IMR-90 (cell line): ENCODE measurements around the gene SMIM29. TPM values are rescaled to one million over a fixed set of nuclear protein-coding genes. Genes with fewer than 3 reads are reported as not detected.
A peak's percentile ranks its signal among the peaks of the same experiment; 100 is the strongest.

ENCODE experiments used
- ATAC-seq: fragments of 200-7000 bp; cut with Tn5 transposase; 2 replicates; pipeline ENCODE4 v1.9.1; 2020; ENCODE audit warnings: low read depth, mild to moderate bottlenecking, moderate library complexity
- BruUV-seq: library from RNA; stranded (reverse); fragments of 400-500 nt; replicated peaks from 2 replicates; lab custom pipeline; 2021; lab: Mats Ljungman, UMichigan
- CTCF ChIA-PET: fragments of 300-600 bp; formaldehyde crosslinking; extraction: SDS; loops from one replicate; lab custom pipeline; 2021; ENCODE audit warnings: antibody characterized with exemption; lab: Yijun Ruan, JAX
- POLR2A ChIA-PET: fragments of 300-600 bp; sonication (Branson Sonifier 250); formaldehyde crosslinking; loops from one replicate; lab custom pipeline; 2022; ENCODE audit warnings: antibody characterized with exemption; ENCODE audit not compliant: unreplicated experiment; lab: Charles Lee
- DNase-seq: peaks from one replicate; pipeline ENCODE4 v3.0.0; 2013
- H2AFZ ChIP-seq: replicated peaks from 2 replicates; pipeline ENCODE3; 2013; ENCODE audit warnings: low read length, mild to moderate bottlenecking; ENCODE audit not compliant: poor library complexity
- H2AK5ac ChIP-seq: 2 replicates; pipeline ENCODE4 v1.6.1; 2013; ENCODE audit warnings: low read depth, low read length, inconsistent platforms
- H2AK9ac ChIP-seq: replicated peaks from 2 replicates; pipeline ENCODE3; 2013; ENCODE audit warnings: mild to moderate bottlenecking, low read depth, low read length, moderate library complexity; ENCODE audit not compliant: poor library complexity
- H2BK120ac ChIP-seq: 2 replicates; pipeline ENCODE4 v1.6.1; 2013; ENCODE audit warnings: low read depth, low read length, inconsistent platforms
- H2BK15ac ChIP-seq: 3 replicates; pipeline ENCODE4 v1.6.1; 2013; ENCODE audit warnings: low read depth, low read length, inconsistent platforms
- H2BK20ac ChIP-seq: 2 replicates; pipeline ENCODE4 v1.6.1; 2013; ENCODE audit warnings: low read depth, mild to moderate bottlenecking, inconsistent platforms, low read length, moderate library complexity
- H2BK5ac ChIP-seq: 2 replicates; pipeline ENCODE4 v1.6.1; 2013; ENCODE audit warnings: mild to moderate bottlenecking, low read depth, low read length, inconsistent platforms; ENCODE audit not compliant: poor library complexity, severe bottlenecking
- H3K14ac ChIP-seq: replicated peaks from 2 replicates; pipeline ENCODE4 v1.6.1; 2013; ENCODE audit warnings: low read depth, low read length, inconsistent platforms
- H3K18ac ChIP-seq: 2 replicates; pipeline ENCODE4 v1.6.1; 2013; ENCODE audit warnings: low read depth, low read length, control low read depth
- H3K23ac ChIP-seq: 2 replicates; pipeline ENCODE4 v1.6.1; 2013; ENCODE audit warnings: low read depth, low read length, inconsistent platforms
- H3K27ac ChIP-seq: 2 replicates; pipeline ENCODE4 v1.5.1; 2013; ENCODE audit warnings: mild to moderate bottlenecking, control low read depth, low read length; ENCODE audit not compliant: insufficient read depth
- H3K27me3 ChIP-seq: 2 replicates; pipeline ENCODE4 v1.6.1; 2013; ENCODE audit warnings: low read length; ENCODE audit not compliant: control insufficient read depth, insufficient read depth
- H3K36me3 ChIP-seq: 2 replicates; pipeline ENCODE4 v1.6.1; 2013; ENCODE audit warnings: low read length, mixed read lengths; ENCODE audit not compliant: control insufficient read depth, insufficient read depth
- H3K4ac ChIP-seq: 2 replicates; pipeline ENCODE4 v1.6.1; 2013; ENCODE audit warnings: low read depth, low read length, inconsistent platforms
- H3K4me1 ChIP-seq: 2 replicates; pipeline ENCODE4 v1.6.1; 2013; ENCODE audit warnings: low read length, mixed read lengths; ENCODE audit not compliant: control insufficient read depth, insufficient read depth
- H3K4me2 ChIP-seq: 2 replicates; pipeline ENCODE4 v1.6.1; 2013; ENCODE audit warnings: low read depth, mild to moderate bottlenecking, control low read depth, low read length, moderate library complexity
- H3K4me3 ChIP-seq: 2 replicates; pipeline ENCODE4 v1.5.1; 2013; ENCODE audit warnings: low read depth, mild to moderate bottlenecking, control low read depth, low read length, moderate library complexity; ENCODE audit not compliant: insufficient read depth
- H3K56ac ChIP-seq: 2 replicates; pipeline ENCODE4 v1.6.1; 2013; ENCODE audit warnings: low read length, inconsistent platforms; ENCODE audit not compliant: insufficient read depth; ENCODE audit errors: extremely low read depth
- H3K79me1 ChIP-seq, 2 experiments: 2 replicates each; pipeline ENCODE4 v1.6.1; 2013; ENCODE audit warnings: low read length in 2 of 2, inconsistent platforms in 1 of 2, low read depth in 1 of 2
- H3K9ac ChIP-seq: 2 replicates; pipeline ENCODE4 v1.6.1; 2013; ENCODE audit warnings: low read depth, low read length, control low read depth
- H3K9me1 ChIP-seq: 2 replicates; pipeline ENCODE4 v1.6.1; 2013; ENCODE audit warnings: low read length, inconsistent platforms; ENCODE audit not compliant: insufficient read depth
- H3K9me3 ChIP-seq: 2 replicates; pipeline ENCODE4 v1.6.1; 2013; ENCODE audit warnings: low read length; ENCODE audit not compliant: control insufficient read depth, insufficient read depth
- H4K20me1 ChIP-seq: 2 replicates; pipeline ENCODE4 v1.6.1; 2013; ENCODE audit warnings: low read length, inconsistent platforms; ENCODE audit not compliant: insufficient read depth
- H4K5ac ChIP-seq: 2 replicates; pipeline ENCODE4 v1.6.1; 2013; ENCODE audit warnings: mild to moderate bottlenecking, low read depth, low read length, control low read depth
- H4K8ac ChIP-seq, 2 experiments: 2 replicates each; pipeline ENCODE4 v1.6.1; 2013; ENCODE audit warnings: low read depth in 2 of 2, low read length in 2 of 2, control low read depth in 1 of 2, inconsistent platforms in 1 of 2
- H4K91ac ChIP-seq: 2 replicates; pipeline ENCODE4 v1.6.1; 2013; ENCODE audit warnings: low read depth, low read length, inconsistent platforms; ENCODE audit not compliant: insufficient read depth
- BHLHE40 ChIP-seq: fragments of 150-350 bp; IDR thresholded peaks from 2 replicates; pipeline ENCODE4 v1.6.1; 2016; ENCODE audit warnings: mild to moderate bottlenecking, low read depth, low read length
- CEBPB ChIP-seq: IDR thresholded peaks from 2 replicates; pipeline ENCODE4 v1.6.1; 2012; ENCODE audit warnings: low read depth, low read length, improper control_type of control experiment
- CHD1 ChIP-seq: IDR thresholded peaks from 2 replicates; pipeline ENCODE4 v1.6.1; 2012; ENCODE audit warnings: low read depth, low read length, improper control_type of control experiment
- CTCF ChIP-seq: conservative IDR thresholded peaks from 2 replicates; pipeline ENCODE4 v1.5.1; 2012; ENCODE audit warnings: mild to moderate bottlenecking, low read depth, low read length, improper control_type of control experiment
- FOS ChIP-seq: fragments of 150-350 bp; IDR thresholded peaks from 2 replicates; pipeline ENCODE4 v1.6.1; 2016; ENCODE audit warnings: low read depth, low read length
- MAFK ChIP-seq: IDR thresholded peaks from 2 replicates; pipeline ENCODE4 v1.6.1; 2012; ENCODE audit warnings: low read depth, low read length, improper control_type of control experiment
- MAZ ChIP-seq: IDR thresholded peaks from 2 replicates; pipeline ENCODE4 v1.6.1; 2012; ENCODE audit warnings: low read depth, mild to moderate bottlenecking, low read length, improper control_type of control experiment, moderate library complexity, borderline replicate concordance
- MXI1 ChIP-seq: IDR thresholded peaks from 2 replicates; pipeline ENCODE4 v1.6.1; 2012; ENCODE audit warnings: low read depth, mild to moderate bottlenecking, low read length, moderate library complexity, borderline replicate concordance
- NFE2L2 ChIP-seq: fragments of 150-350 bp; IDR thresholded peaks from 2 replicates; pipeline ENCODE4 v1.6.1; 2016; ENCODE audit warnings: low read depth, mild to moderate bottlenecking, low read length
- POLR2A ChIP-seq: IDR thresholded peaks from 2 replicates; pipeline ENCODE4 v1.6.1; 2012; ENCODE audit warnings: mild to moderate bottlenecking, low read depth, low read length
- RAD21 ChIP-seq: IDR thresholded peaks from 2 replicates; pipeline ENCODE4 v1.6.1; 2012; ENCODE audit warnings: low read length, improper control_type of control experiment
- RCOR1 ChIP-seq: IDR thresholded peaks from 2 replicates; pipeline ENCODE4 v1.6.1; 2012; ENCODE audit warnings: mild to moderate bottlenecking, low read length, improper control_type of control experiment; ENCODE audit not compliant: insufficient replicate concordance
- RFX5 ChIP-seq: IDR thresholded peaks from 2 replicates; pipeline ENCODE4 v1.8.0; 2012; ENCODE audit warnings: low read depth, mild to moderate bottlenecking, low read length, moderate library complexity
- SMC3 ChIP-seq: fragments of 150-350 bp; IDR thresholded peaks from 2 replicates; pipeline ENCODE4 v1.6.1; 2016; ENCODE audit warnings: low read depth, mild to moderate bottlenecking, antibody characterized with exemption, low read length, moderate library complexity
- USF2 ChIP-seq: fragments of 150-350 bp; IDR thresholded peaks from 2 replicates; pipeline ENCODE4 v1.6.1; 2017; ENCODE audit warnings: mild to moderate bottlenecking, antibody characterized with exemption, low read length, low read depth
- WGBS, 2 experiments: methylation state at CpG; one replicate each; pipeline versions ENCODE4 v1.1.5 to v1.1.7; 2013; ENCODE audit warnings: missing lambda C conversion rate in 2 of 2; ENCODE audit not compliant: insufficient read length in 1 of 2; ENCODE audit errors: extremely low coverage in 2 of 2; 5-methylcytosine and 5-hydroxymethylcytosine counted together
- dilution Hi-C: fragments of 300-500 bp; cut with HindIII; formaldehyde crosslinking; loops from one replicate; pipeline ENCODE4 v1.14.3; 2018; ENCODE audit warnings: low sequenced_read_pairs; ENCODE audit not compliant: unreplicated experiment
- in situ Hi-C: fragments of 300-500 bp; cut with MboI; formaldehyde crosslinking; loops from 3 replicates; pipeline ENCODE4 v1.14.3; 2019; ENCODE audit warnings: low sequenced_read_pairs, inconsistent platforms, mixed read lengths
- intact Hi-C: fragments of 100-400 bp; cut with micrococcal nuclease; formaldehyde crosslinking; loops from 2 replicates; pipeline ENCODE4 v1.10.0; 2022
- polyA plus RNA-seq, 3 experiments: library from polyadenylated mRNA; depleted of rRNA; stranded (reverse); fragments of >200 nt; gene quantifications; 2 replicates each; pipeline ENCODE4 v1.2.3, GENCODE V29; 2012; ENCODE audit warnings: low replicate concordance in 1 of 3
- total RNA-seq: library from RNA; depleted of rRNA; stranded (reverse); fragments of >200 nt; gene quantifications from 2 replicates; pipeline ENCODE4 v1.2.3, GENCODE V29; 2012

SMIM29 gene
- total and polyA plus RNA-seq, 2 of the 4 experiments (the other 2 are of a cell fraction) = 8.4 to 28.9 TPM

- TF ChIP-seq CEBPB = no peak
These were observed 15.9 kb downstream of the SMIM29 start (continued) for GRCh38 chr6:34232901-34233300.

- Histone ChIP-seq H2AFZ (no peak overlapping the region), H3K9me3 (no peaks in the 10 kb centered on the region), H4K20me1 (no peaks in the 10 kb centered on the region), H3K79me1 (peaks cover 0 to 4% of the 10 kb centered on the region in 2 experiments; a peak in 1 of 4 replicates), H2BK120ac (no peak overlapping the region), H3K18ac (no peak overlapping the region), H3K4ac (no peak overlapping the region; the same call in 1 of the 2 replicates), H4K5ac (no peak overlapping the region), H2BK20ac (no peak overlapping the region), H3K14ac (no peak overlapping the region), H3K4me2 (no peak overlapping the region), H2AK9ac (no peak overlapping the region), H2BK5ac (no peak overlapping the region), H3K23ac (no peak overlapping the region), H3K27me3 (no peaks in the 10 kb centered on the region), H2BK15ac (no peak overlapping the region), H4K8ac (no peak overlapping the region), H3K9me1 (peaks cover 6% of the 10 kb centered on the region; the same call in 1 of the 2 replicates), H3K9ac (no peak overlapping the region), H3K27ac (no peak overlapping the region), H2AK5ac (peak overlapping the region; percentile 29; the same call in 1 of the 2 replicates), H3K4me1 (peaks cover 17% of the 10 kb centered on the region), H3K4me3 (no peak overlapping the region), H3K56ac (no peak overlapping the region), H3K36me3 (no peaks in the 10 kb centered on the region), H4K91ac (no peak overlapping the region)
- 90% methylated on average over 6 of the region's 17 CpGs; no CpG with 5 or more reads in 1 of the 2 experiments for WGBS, 2 experiments
- in situ Hi-C loops (no loop called here), intact Hi-C loops (no loop called here), dilution Hi-C loops (no loop called here)
- DNase-seq (no peak), ATAC-seq (no peak)
- BruUV-seq = no TSS peak
- ChIA-PET CTCF (no interaction called here), POLR2A (no interaction called here)
- TF ChIP-seq BHLHE40 = no peak
- TF ChIP-seq RFX5 = no peak
- no peak for TF ChIP-seq MAZ
- no peak for TF ChIP-seq FOS
- TF ChIP-seq CTCF = no peak
- no peak for TF ChIP-seq NFE2L2
- TF ChIP-seq SMC3 = no peak
- TF ChIP-seq POLR2A = no peak
- TF ChIP-seq MXI1 = no peak
- TF ChIP-seq CHD1 = no peak
- TF ChIP-seq RCOR1 = no peak
- no peak for TF ChIP-seq CEBPB
- no peak for TF ChIP-seq MAFK
- TF ChIP-seq USF2 = no peak
- TF ChIP-seq RAD21 = no peak
These were observed 17.1 kb downstream of the SMIM29 start for GRCh38 chr6:34231566-34232336.
